ENCODE measurements around the gene SDK1.

DNA sequence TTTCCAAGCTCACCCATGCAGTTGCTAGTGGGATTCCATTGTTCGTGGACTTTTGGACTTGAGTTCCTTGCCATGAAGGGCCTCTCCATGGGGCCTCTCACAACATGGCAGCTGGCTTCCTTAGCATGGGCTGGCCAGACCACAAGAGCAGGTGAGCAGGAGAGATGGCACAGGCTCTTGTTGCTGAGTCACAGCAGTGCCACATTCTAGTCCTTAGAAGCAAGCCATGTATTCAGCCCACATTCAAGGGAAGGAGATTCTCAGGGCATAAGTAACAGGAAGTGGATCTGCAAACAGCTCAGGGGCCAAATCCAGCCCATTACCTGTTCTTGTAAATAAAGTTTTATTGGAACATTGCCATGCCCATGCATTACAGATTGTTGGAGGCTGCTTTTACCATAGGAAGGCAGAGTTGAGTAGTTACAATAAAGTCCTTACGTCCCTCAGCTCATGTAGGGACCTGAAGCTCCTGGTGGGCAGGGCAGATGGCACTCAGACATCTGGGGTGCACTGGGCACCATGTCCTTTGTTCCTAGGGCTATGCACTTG lies 899.6 kb downstream of the SDK1 start:
- TF ChIP-seq, protein P1, sequence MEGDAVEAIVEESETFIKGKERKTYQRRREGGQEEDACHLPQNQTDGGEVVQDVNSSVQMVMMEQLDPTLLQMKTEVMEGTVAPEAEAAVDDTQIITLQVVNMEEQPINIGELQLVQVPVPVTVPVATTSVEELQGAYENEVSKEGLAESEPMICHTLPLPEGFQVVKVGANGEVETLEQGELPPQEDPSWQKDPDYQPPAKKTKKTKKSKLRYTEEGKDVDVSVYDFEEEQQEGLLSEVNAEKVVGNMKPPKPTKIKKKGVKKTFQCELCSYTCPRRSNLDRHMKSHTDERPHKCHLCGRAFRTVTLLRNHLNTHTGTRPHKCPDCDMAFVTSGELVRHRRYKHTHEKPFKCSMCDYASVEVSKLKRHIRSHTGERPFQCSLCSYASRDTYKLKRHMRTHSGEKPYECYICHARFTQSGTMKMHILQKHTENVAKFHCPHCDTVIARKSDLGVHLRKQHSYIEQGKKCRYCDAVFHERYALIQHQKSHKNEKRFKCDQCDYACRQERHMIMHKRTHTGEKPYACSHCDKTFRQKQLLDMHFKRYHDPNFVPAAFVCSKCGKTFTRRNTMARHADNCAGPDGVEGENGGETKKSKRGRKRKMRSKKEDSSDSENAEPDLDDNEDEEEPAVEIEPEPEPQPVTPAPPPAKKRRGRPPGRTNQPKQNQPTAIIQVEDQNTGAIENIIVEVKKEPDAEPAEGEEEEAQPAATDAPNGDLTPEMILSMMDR (IDR thresholded peaks at IDR 0.05; ENCODE audit: extremely low read depth in 1 of 2, insufficient read depth in 1 of 2, low read depth in 1 of 2, low read length in 2 of 2) = no peak
- TF ChIP-seq POLR2A (IDR thresholded peaks at IDR 0.05; ENCODE audit: low read depth, low read length) (no peak), POLR2AphosphoS5 (IDR thresholded peaks at IDR 0.05; ENCODE audit: insufficient read depth, low read depth, low read length) (no peak), GATA2 (IDR thresholded peaks at IDR 0.05; ENCODE audit: insufficient read depth, insufficient read length, low read depth, low read length) (no peak)

Data from endothelial cell of umbilical vein (primary cell).